T-cell (primary cell): Measurements from ENCODE around the gene FTCDNL1. TPM values are rescaled to one million over a fixed set of nuclear protein-coding genes. Genes with fewer than 3 reads are reported as not detected.

Source experiments
- ATAC-seq, 4 experiments: fragments of 200-7000 bp in 3 of 4; fragments of 150-1000 bp in 1 of 4; cut with Tn5 transposase; replicated peaks in 1 of 4; 1 replicate in 3 of 4; 2 replicates in 1 of 4; pipeline ENCODE4 v1.10.0; 2021; ENCODE audit warnings: moderate library complexity in 3 of 4, mild to moderate bottlenecking in 2 of 4, moderate number of reproducible peaks in 1 of 4
- CTCF ChIA-PET, 2 donors: fragments of 300-600 bp; sonication (Branson Sonifier 250); formaldehyde crosslinking; loops; one replicate each; lab custom pipeline; 2022; ENCODE audit warnings: antibody characterized with exemption in 2 of 2; lab: Charles Lee
- POLR2A ChIA-PET, 2 donors: fragments of 300-600 bp; sonication (Branson Sonifier 250); formaldehyde crosslinking; loops; one replicate each; lab custom pipeline; 2022; ENCODE audit warnings: antibody characterized with exemption in 2 of 2; lab: Charles Lee
- DNase-seq, 35 experiments: peaks; one replicate each; pipeline versions ENCODE4 v3.0.0 to v3.0.0-alpha.2; 2013 to 2023
- H3K27ac ChIP-seq: one replicate; pipeline ENCODE4 v1.5.1; 2013; ENCODE audit warnings: low read length
- H3K27me3 ChIP-seq, 2 experiments: replicated peaks in 1 of 2; 1 replicate in 1 of 2; 2 replicates in 1 of 2; pipeline versions ENCODE4 v1.6.1 to v1.7.0; 2013; ENCODE audit warnings: low read length in 1 of 2, mixed read lengths in 1 of 2; ENCODE audit not compliant: control insufficient read depth in 2 of 2, insufficient read depth in 2 of 2; ENCODE audit errors: extremely low read depth in 1 of 2
- H3K36me3 ChIP-seq, 2 donors: 1 replicate in 1 of 2; 2 replicates in 1 of 2; pipeline versions ENCODE4 v1.6.1 to v1.7.0; 2013; ENCODE audit warnings: low read length in 1 of 2; ENCODE audit not compliant: control insufficient read depth in 2 of 2, insufficient read depth in 1 of 2; ENCODE audit errors: extremely low read depth in 1 of 2
- H3K4me1 ChIP-seq, 2 experiments: 1 replicate in 1 of 2; 2 replicates in 1 of 2; pipeline versions ENCODE4 v1.6.1 to v1.7.0; 2013; ENCODE audit warnings: low read length in 2 of 2, mixed read lengths in 1 of 2; ENCODE audit not compliant: insufficient read depth in 2 of 2, control insufficient read depth in 1 of 2; ENCODE audit errors: extremely low read depth in 1 of 2
- H3K4me3 ChIP-seq, 2 donors: 1 replicate in 1 of 2; 2 replicates in 1 of 2; pipeline versions ENCODE4 v1.5.1 to v1.7.0; 2013; ENCODE audit warnings: mild to moderate bottlenecking in 2 of 2, low read length in 1 of 2, moderate library complexity in 1 of 2; ENCODE audit not compliant: control insufficient read depth in 1 of 2; ENCODE audit errors: extremely low read depth in 1 of 2
- H3K9me3 ChIP-seq: 2 replicates; pipeline ENCODE4 v1.7.0; 2013
- H3K27ac Mint-ChIP-seq, 2 donors: one replicate each; pipeline ENCODE4 v1.8.0; 2020 to 2021; ENCODE audit warnings: mild to moderate bottlenecking in 2 of 2, mixed read lengths in 2 of 2
- H3K27me3 Mint-ChIP-seq, 2 donors: one replicate each; pipeline ENCODE4 v1.8.0; 2021 to 2022; ENCODE audit warnings: mixed read lengths in 2 of 2
- H3K36me3 Mint-ChIP-seq: one replicate; pipeline ENCODE4 v1.8.0; 2021; ENCODE audit warnings: mixed read lengths
- H3K4me1 Mint-ChIP-seq, 3 donors: one replicate each; pipeline ENCODE4 v1.8.0; 2020 to 2022; ENCODE audit warnings: mixed read lengths in 3 of 3, mild to moderate bottlenecking in 1 of 3
- H3K4me3 Mint-ChIP-seq, 3 donors: one replicate each; pipeline ENCODE4 v1.8.0; 2020 to 2022; ENCODE audit warnings: mild to moderate bottlenecking in 3 of 3, mixed read lengths in 3 of 3, moderate library complexity in 3 of 3
- H3K9me3 Mint-ChIP-seq, 3 donors: one replicate each; pipeline ENCODE4 v1.8.0; 2020 to 2022; ENCODE audit warnings: mixed read lengths in 3 of 3
- WGBS: methylation state at CpG from one replicate; pipeline ENCODE4 v1.1.5; 2013; ENCODE audit warnings: missing lambda C conversion rate; ENCODE audit not compliant: insufficient coverage; 5-methylcytosine and 5-hydroxymethylcytosine counted together
- total RNA-seq, 35 experiments: library from RNA in 6 of 35; stranded (reverse) in 6 of 35; fragments of 120-200 nt in 1 of 35; gene quantifications; one replicate each; pipeline versions ENCODE4 v1.2.1 to v1.2.4 and lab custom pipeline; 2013 to 2026

The FTCDNL1 gene
- total RNA-seq, 5 donors from 2014 or later (not counting 1 experiment from before 2014, with no cell fraction given): 0.77 to 3.8 (median 2.6) TPM

DNA sequence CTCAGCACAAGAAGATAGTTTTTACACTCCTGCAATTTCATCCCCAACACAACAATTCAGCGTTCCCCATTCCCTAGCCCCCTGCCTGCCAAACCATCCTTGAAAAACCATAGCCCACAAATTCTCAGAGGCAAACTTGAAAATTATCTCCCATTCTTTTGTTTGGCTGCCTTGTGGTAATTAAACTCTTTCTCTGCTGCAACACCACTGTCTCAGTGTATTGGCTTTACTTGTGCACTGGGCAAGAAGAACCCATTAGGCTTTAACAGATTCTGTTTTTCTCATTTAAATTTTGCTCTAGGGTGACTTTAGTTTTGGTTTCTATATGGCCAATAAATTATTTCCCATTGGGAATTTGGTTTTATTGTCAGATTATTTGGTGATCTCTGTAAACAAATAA, 23.2 kb upstream of the FTCDNL1 start:
- 100% methylated on average over 1 of the region's 1 CpG for WGBS
- H3K27me3 Mint-ChIP-seq: peaks cover 23% of the 10 kb centered on the region in 2 donors
- no peak overlapping the region for H3K27ac Mint-ChIP-seq
- Histone ChIP-seq H3K27ac (no peak overlapping the region), H3K27me3 (peaks cover 0 to 6% of the 10 kb centered on the region in 2 experiments), H3K9me3 (no peaks in the 10 kb centered on the region), H3K4me1 (no peaks in the 10 kb centered on the region), H3K4me3 (no peak overlapping the region), H3K36me3 (no peaks in the 10 kb centered on the region)
- no peak overlapping the region for H3K4me3 Mint-ChIP-seq
- POLR2A ChIA-PET: no interaction called here
- CTCF ChIA-PET: no interaction called here
- no peaks in the 10 kb centered on the region for H3K4me1 Mint-ChIP-seq
- H3K9me3 Mint-ChIP-seq: peaks cover 10 to 16% (median 15%) of the 10 kb centered on the region in 3 donors
- H3K36me3 Mint-ChIP-seq: peaks cover 12% of the 10 kb centered on the region
- DNase-seq (no peak), ATAC-seq (no peak)

DNA sequence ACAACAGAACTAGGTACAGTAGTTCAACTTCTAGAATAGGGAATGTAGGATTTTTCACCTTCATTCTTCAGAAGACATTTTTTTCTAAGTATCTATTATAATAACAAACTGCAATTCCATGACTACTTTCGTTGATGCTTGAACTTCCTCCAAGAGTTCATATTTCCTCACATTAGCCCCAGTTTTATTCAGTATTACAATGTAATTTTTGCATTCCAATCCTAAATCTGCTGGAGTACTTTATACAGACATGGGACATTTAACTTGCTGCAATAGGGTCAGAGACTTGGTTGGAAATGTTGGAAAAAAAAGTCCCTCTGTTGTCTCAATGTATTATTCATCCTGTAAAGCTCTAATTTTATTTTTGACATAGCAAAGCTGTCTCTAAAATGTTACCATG, 19.6 kb upstream of the FTCDNL1 start:
- Histone ChIP-seq H3K4me3 (no peak overlapping the region), H3K27ac (no peak overlapping the region), H3K27me3 (peaks cover 0 to 6% of the 10 kb centered on the region in 2 experiments), H3K36me3 (no peaks in the 10 kb centered on the region), H3K9me3 (no peaks in the 10 kb centered on the region), H3K4me1 (no peaks in the 10 kb centered on the region)
- Mint-ChIP-seq H3K36me3 (peaks cover 12% of the 10 kb centered on the region), H3K27me3 (peaks cover 26% of the 10 kb centered on the region in 2 donors), H3K9me3 (peaks cover 10 to 16% (median 15%) of the 10 kb centered on the region in 3 donors), H3K4me1 (no peaks in the 10 kb centered on the region), H3K27ac (no peak overlapping the region), H3K4me3 (no peak overlapping the region)
- WGBS: no CpG with 5 or more reads among the region's 1 CpG
- POLR2A ChIA-PET: interaction anchor here in 1 of 2 donors (0.7 kb wide), 1 partner anchor 57 kb away, joined by 6 read pairs; no protein-coding TSS in a partner anchor
- DNase-seq (no peak), ATAC-seq (no peak)
- CTCF ChIA-PET: no interaction called here

- ATAC-seq (no peak), DNase-seq (no peak)
- Histone ChIP-seq H3K4me1 (no peaks in the 10 kb centered on the region), H3K9me3 (no peaks in the 10 kb centered on the region), H3K27me3 (peaks cover 0 to 6% of the 10 kb centered on the region in 2 experiments), H3K4me3 (no peak overlapping the region), H3K36me3 (no peaks in the 10 kb centered on the region), H3K27ac (no peak overlapping the region)
- Mint-ChIP-seq H3K4me1 (no peaks in the 10 kb centered on the region), H3K27me3 (peaks cover 19 to 20% of the 10 kb centered on the region in 2 donors), H3K4me3 (no peak overlapping the region), H3K36me3 (peaks cover 9% of the 10 kb centered on the region), H3K27ac (no peak overlapping the region), H3K9me3 (peaks cover 6 to 10% (median 9%) of the 10 kb centered on the region in 3 donors)
- ChIA-PET POLR2A (no interaction called here), CTCF (no interaction called here)
- no CpG with 5 or more reads among the region's 1 CpG for WGBS
Observed at GRCh38 chr2:199869653-199870052, 18.7 kb upstream of the FTCDNL1 start.

DNA sequence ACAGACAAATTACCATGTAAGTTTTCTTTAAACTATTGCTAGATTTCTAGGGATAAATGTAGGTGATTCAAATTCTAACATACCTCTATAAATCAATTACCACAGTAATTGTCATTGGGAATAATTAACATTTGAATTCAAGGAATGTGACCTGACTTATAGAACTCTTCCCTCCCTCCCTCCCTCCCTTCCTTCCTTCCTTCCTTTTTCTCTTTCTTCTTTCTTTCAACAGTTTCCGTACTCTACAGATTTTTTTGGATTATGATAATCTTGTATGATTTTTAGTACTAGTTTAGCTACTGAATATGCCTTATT, 18.2 kb upstream of the FTCDNL1 start:
- Histone ChIP-seq H3K36me3 (no peaks in the 10 kb centered on the region), H3K27ac (no peak overlapping the region), H3K4me3 (no peak overlapping the region), H3K9me3 (no peaks in the 10 kb centered on the region), H3K27me3 (peaks cover 0 to 6% of the 10 kb centered on the region in 2 experiments), H3K4me1 (no peaks in the 10 kb centered on the region)
- H3K9me3 Mint-ChIP-seq: peaks cover 4 to 5% (median 5%) of the 10 kb centered on the region in 3 donors
- no peak overlapping the region for H3K27ac Mint-ChIP-seq
- DNase-seq: no peak
- POLR2A ChIA-PET: no interaction called here
- no peak for ATAC-seq
- peaks cover 15 to 17% of the 10 kb centered on the region in 2 donors for H3K27me3 Mint-ChIP-seq
- CTCF ChIA-PET: no interaction called here
- WGBS: no CpG with 5 or more reads among the region's 1 CpG
- H3K4me3 Mint-ChIP-seq: no peak overlapping the region
- H3K36me3 Mint-ChIP-seq: peaks cover 4% of the 10 kb centered on the region
- H3K4me1 Mint-ChIP-seq: no peaks in the 10 kb centered on the region

DNA sequence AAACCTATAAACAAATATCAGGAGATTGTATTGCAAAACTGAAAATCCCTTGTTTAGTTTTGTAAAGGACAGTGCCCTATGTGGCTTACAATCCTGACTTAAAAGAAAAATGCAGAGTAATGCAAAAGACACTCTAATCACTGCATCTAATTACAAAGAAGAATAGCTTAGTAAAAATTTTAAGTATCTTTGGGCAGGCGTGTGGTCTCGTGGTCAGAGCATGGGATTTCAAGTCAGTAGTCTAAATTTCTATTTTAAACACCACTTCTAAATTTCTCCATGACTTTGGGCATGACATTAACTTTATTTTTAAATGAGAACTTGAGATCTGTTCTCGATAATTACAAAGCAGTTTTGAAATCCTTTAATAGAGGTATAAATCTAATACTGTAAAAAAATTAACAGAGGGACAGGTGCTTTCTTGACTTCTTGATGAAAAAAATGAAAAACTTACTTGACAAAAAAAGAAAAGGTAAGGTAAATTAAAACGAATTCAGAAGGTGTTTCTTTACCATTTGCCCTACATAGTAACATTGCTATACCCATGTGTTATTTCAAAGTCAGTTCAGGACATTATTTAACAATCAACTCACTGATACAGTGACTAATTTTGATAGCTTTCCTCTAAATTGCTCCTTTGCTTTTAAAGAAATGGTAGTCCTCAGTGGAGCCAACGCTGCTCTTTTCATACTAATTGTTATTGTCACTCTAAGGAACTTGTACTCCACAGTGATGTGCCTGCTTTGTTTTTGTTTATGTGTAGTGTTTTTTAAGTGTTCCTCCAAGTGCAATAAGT, 17.6 kb upstream of the FTCDNL1 start:
- peaks cover 0 to 6% of the 10 kb centered on the region in 2 experiments for H3K27me3 ChIP-seq
- H3K9me3 ChIP-seq: no peaks in the 10 kb centered on the region
- no peaks in the 10 kb centered on the region for H3K4me1 ChIP-seq
- Mint-ChIP-seq H3K9me3 (no peaks in the 10 kb centered on the region), H3K27me3 (peaks cover 13% of the 10 kb centered on the region in 2 donors), H3K27ac (no peak overlapping the region), H3K4me3 (no peak overlapping the region), H3K4me1 (no peaks in the 10 kb centered on the region), H3K36me3 (no peaks in the 10 kb centered on the region)
- ATAC-seq (no peak), DNase-seq (no peak)
- no peak overlapping the region for H3K27ac ChIP-seq
- H3K4me3 ChIP-seq: no peak overlapping the region
- WGBS: no CpG with 5 or more reads among the region's 5 CpGs
- H3K36me3 ChIP-seq: no peaks in the 10 kb centered on the region
- CTCF ChIA-PET: no interaction called here
- POLR2A ChIA-PET: no interaction called here

- H3K4me1 Mint-ChIP-seq: no peaks in the 10 kb centered on the region
- no peaks in the 10 kb centered on the region for H3K9me3 Mint-ChIP-seq
- WGBS: 100% methylated on average over 2 of the region's 4 CpGs
- H3K27me3 ChIP-seq: peaks cover 0 to under 1% of the 10 kb centered on the region in 2 experiments
- H3K27ac ChIP-seq: no peak overlapping the region
- no peak overlapping the region for H3K27ac Mint-ChIP-seq
- ATAC-seq (no peak), DNase-seq (no peak)
- H3K27me3 Mint-ChIP-seq: peaks cover 15 to 16% of the 10 kb centered on the region in 2 donors
- no peak overlapping the region for H3K4me3 ChIP-seq
- no peak overlapping the region for H3K4me3 Mint-ChIP-seq
- no peaks in the 10 kb centered on the region for H3K4me1 ChIP-seq
- ChIA-PET POLR2A (no interaction called here), CTCF (no interaction called here)
- no peaks in the 10 kb centered on the region for H3K36me3 ChIP-seq
- H3K36me3 Mint-ChIP-seq: no peaks in the 10 kb centered on the region
- no peaks in the 10 kb centered on the region for H3K9me3 ChIP-seq
Observed at GRCh38 chr2:199865905-199866304, 14.9 kb upstream of the FTCDNL1 start.
